ENCODE data around the gene PTPRC.

The PTPRC gene

GRCh38 chr1:198772626-198773025 lies 133.8 kb downstream of the PTPRC start:
- DNase-seq = no peak

GRCh38 chr1:198773030-198773429 lies 134.2 kb downstream of the PTPRC start:
- DNase-seq = no peak

GRCh38 chr1:198773523-198773922 lies 134.7 kb downstream of the PTPRC start:
- DNase-seq = no peak

- DNase-seq = no peak
Measured at GRCh38 chr1:198774421-198774820, 135.6 kb downstream of the PTPRC start.

- no peak for DNase-seq
Measured at GRCh38 chr1:198775606-198776005, 136.8 kb downstream of the PTPRC start.

GRCh38 chr1:198776602-198777029 lies 137.8 kb downstream of the PTPRC start:
- no peak for DNase-seq

GRCh38 chr1:198778049-198778448 lies 139.2 kb downstream of the PTPRC start:
- DNase-seq = no peak

- no peak for DNase-seq
Measured at GRCh38 chr1:198780376-198780775, 141.5 kb downstream of the PTPRC start.

GRCh38 chr1:198788561-198789064 lies 149.8 kb downstream of the PTPRC start:
- DNase-seq = no peak

- no peak for DNase-seq
Measured at GRCh38 chr1:198793714-198794113, 154.9 kb downstream of the PTPRC start.

GRCh38 chr1:198794498-198794897 lies 155.7 kb downstream of the PTPRC start:
- DNase-seq = no peak

GRCh38 chr1:198797656-198798055 lies 158.8 kb downstream of the PTPRC start:
- DNase-seq = no peak

GRCh38 chr1:198798923-198799386 lies 160.1 kb downstream of the PTPRC start:
- DNase-seq = no peak

GRCh38 chr1:198805498-198806151 lies 166.8 kb downstream of the PTPRC start:
- no peak for DNase-seq

- DNase-seq = no peak
Measured at GRCh38 chr1:198806861-198807260, 168.0 kb downstream of the PTPRC start.

Measured in NCI-H1436 treated with DMSO at 0.1 percent for 48 hours (cell line).